A549 (cell line): ENCODE measurements around the gene DNAH8. TPM values are rescaled to one million over a fixed set of nuclear protein-coding genes. Genes with fewer than 3 reads are reported as not detected.
A peak's percentile ranks its signal among the peaks of the same experiment; 100 is the strongest.

Source experiments
- ATAC-seq, 2 experiments: fragments of 200-7000 bp in 1 of 2; fragments of >200 bp in 1 of 2; cut with Nextera tagmentation in 1 of 2; cut with Tn5 transposase in 1 of 2; 3 replicates each; pipeline versions ENCODE4 v1.8.0 to v1.9.1; 2018 to 2020; ENCODE audit warnings: mild to moderate bottlenecking in 1 of 2, moderate library complexity in 1 of 2
- CTCF ChIA-PET: fragments of 300-600 bp; sonication (Branson Sonifier 250); formaldehyde crosslinking; extraction: SDS; loops from one replicate; lab custom pipeline; 2021; ENCODE audit warnings: antibody characterized with exemption, inconsistent platforms; lab: Yijun Ruan, JAX
- POLR2A ChIA-PET: fragments of 350-600 bp; formaldehyde crosslinking; extraction: SDS; loops from one replicate; lab custom pipeline; 2021; ENCODE audit warnings: antibody characterized with exemption, inconsistent platforms; lab: Yijun Ruan, JAX
- DNase-seq, 2 experiments: peaks; one replicate each; pipeline versions ENCODE4 v3.0.0 to v3.0.0-alpha.2; 2011 to 2016; ENCODE audit warnings: low read depth in 1 of 2, low spot score in 1 of 2
- FAIRE-seq: peaks from 2 replicates; lab custom pipeline; 2011; peaks lifted over from hg19 to GRCh38; lab: Jason Lieb, UNC
- H3K27ac ChIP-seq, 2 experiments: fragments of >200 bp; sonication (Bioruptor Twin); formaldehyde crosslinking; 3 replicates each; pipeline ENCODE4 v1.5.1; 2016 to 2017
- H3K4me1 ChIP-seq: fragments of >200 bp; sonication (Bioruptor Twin); formaldehyde crosslinking; 3 replicates; pipeline ENCODE4 v1.6.1; 2016
- H3K4me2 ChIP-seq: fragments of >200 bp; sonication (Bioruptor Twin); formaldehyde crosslinking; 3 replicates; pipeline ENCODE4 v1.6.1; 2016
- H3K4me3 ChIP-seq: fragments of >200 bp; sonication (Bioruptor Twin); formaldehyde crosslinking; 3 replicates; pipeline ENCODE4 v1.5.1; 2016
- H3K9me3 ChIP-seq: fragments of >200 bp; sonication (Bioruptor Twin); formaldehyde crosslinking; 3 replicates; pipeline ENCODE4 v1.6.1; 2016
- ATOH8 ChIP-seq: fragments of 250-450 bp; sonication (Bioruptor Pico); IDR thresholded peaks from 2 replicates; pipeline ENCODE4 v1.5.0; 2020; ENCODE audit warnings: low read depth, mild to moderate bottlenecking, moderate library complexity
- CBX8 ChIP-seq: fragments of 200-600 bp; sonication (generic); IDR thresholded peaks from 2 replicates; pipeline ENCODE4 v1.6.1; 2016
- CHD2 ChIP-seq: fragments of 150-350 bp; IDR thresholded peaks from 2 replicates; pipeline ENCODE4 v1.6.1; 2014; ENCODE audit warnings: low read length; ENCODE audit not compliant: partially characterized antibody
- ELK1 ChIP-seq: fragments of 150-350 bp; IDR thresholded peaks from 2 replicates; pipeline ENCODE4 v1.6.1; 2014; ENCODE audit warnings: low read depth, mild to moderate bottlenecking, low read length
- EP300 ChIP-seq, 2 experiments: fragments of >200 bp; sonication (Bioruptor Twin); formaldehyde crosslinking; IDR thresholded peaks; 2 replicates in 1 of 2; 3 replicates in 1 of 2; pipeline ENCODE4 v1.6.1; 2016 to 2017
- FOSB ChIP-seq: fragments of 250-450 bp; sonication (Bioruptor Pico); IDR thresholded peaks from 2 replicates; pipeline ENCODE4 v1.5.0; 2020; ENCODE audit warnings: mild to moderate bottlenecking, moderate library complexity
- FOSL2 ChIP-seq, 2 experiments: fragments of 450-650 bp in 1 of 2; fragments of >200 bp in 1 of 2; sonication (Bioruptor Twin) in 1 of 2; formaldehyde crosslinking; IDR thresholded peaks; 2 replicates each; pipeline versions ENCODE4 v1.5.0 to v1.6.1; 2016 to 2020; ENCODE audit warnings: mild to moderate bottlenecking in 1 of 2, moderate library complexity in 1 of 2
- HDAC2 ChIP-seq: fragments of 200-600 bp; sonication (generic); IDR thresholded peaks from 2 replicates; pipeline ENCODE4 v1.6.1; 2016
- HEYL ChIP-seq: fragments of 250-450 bp; sonication (Bioruptor Pico); IDR thresholded peaks from 2 replicates; pipeline ENCODE4 v1.8.0; 2021; ENCODE audit warnings: mild to moderate bottlenecking, moderate library complexity
- HMGXB4 ChIP-seq: fragments of 250-450 bp; sonication (Bioruptor Pico); IDR thresholded peaks from 2 replicates; pipeline ENCODE4 v1.5.0; 2021; ENCODE audit warnings: mild to moderate bottlenecking, moderate library complexity, borderline replicate concordance
- HOXA7 ChIP-seq: fragments of 250-450 bp; sonication (Bioruptor Pico); IDR thresholded peaks from 2 replicates; pipeline ENCODE4 v1.5.0; 2020; ENCODE audit warnings: mild to moderate bottlenecking, moderate library complexity
- HOXB5 ChIP-seq: fragments of 250-450 bp; sonication (Bioruptor Pico); IDR thresholded peaks from 2 replicates; pipeline ENCODE4 v1.5.0; 2020; ENCODE audit warnings: mild to moderate bottlenecking, moderate library complexity
- KDM5A ChIP-seq: fragments of 200-600 bp; sonication (generic); IDR thresholded peaks from 2 replicates; pipeline ENCODE4 v1.6.1; 2016; ENCODE audit warnings: antibody characterized with exemption, mild to moderate bottlenecking
- MAFK ChIP-seq: fragments of 450-650 bp; IDR thresholded peaks from 2 replicates; pipeline ENCODE4 v1.6.1; 2014; ENCODE audit not compliant: partially characterized antibody
- MAZ ChIP-seq: fragments of 150-350 bp; IDR thresholded peaks from 2 replicates; pipeline ENCODE4 v1.6.1; 2014; ENCODE audit warnings: antibody characterized with exemption, low read depth, low read length, borderline replicate concordance
- NPAS2 ChIP-seq: fragments of 250-450 bp; sonication (Bioruptor Pico); IDR thresholded peaks from 2 replicates; pipeline ENCODE4 v1.8.0; 2022; ENCODE audit warnings: mild to moderate bottlenecking, moderate library complexity, borderline replicate concordance
- REST ChIP-seq: fragments of 200-600 bp; sonication (generic); IDR thresholded peaks from 2 replicates; pipeline ENCODE4 v1.6.1; 2016; ENCODE audit warnings: antibody characterized with exemption, mild to moderate bottlenecking, moderate library complexity
- RNF2 ChIP-seq: fragments of 200-600 bp; sonication (generic); IDR thresholded peaks from 2 replicates; pipeline ENCODE4 v1.6.1; 2016; ENCODE audit warnings: low read depth, mild to moderate bottlenecking, antibody characterized with exemption, moderate library complexity, borderline replicate concordance
- SMC3 ChIP-seq: fragments of >200 bp; sonication (Bioruptor Twin); formaldehyde crosslinking; IDR thresholded peaks from 3 replicates; pipeline ENCODE4 v1.6.1; 2018; ENCODE audit warnings: inconsistent platforms
- TFCP2L1 ChIP-seq: fragments of 250-450 bp; sonication (Bioruptor Pico); IDR thresholded peaks from 2 replicates; pipeline ENCODE4 v1.5.0; 2021; ENCODE audit warnings: mild to moderate bottlenecking
- TP53 ChIP-seq: fragments of 250-450 bp; sonication (Bioruptor Pico); IDR thresholded peaks from 2 replicates; pipeline ENCODE4 v1.5.0; 2021; ENCODE audit warnings: mild to moderate bottlenecking, moderate library complexity
- USF2 ChIP-seq: fragments of 450-650 bp; IDR thresholded peaks from 2 replicates; pipeline ENCODE4 v1.6.1; 2014; ENCODE audit warnings: antibody characterized with exemption
- ZNF302 ChIP-seq: fragments of 250-450 bp; sonication (Bioruptor Pico); IDR thresholded peaks from 2 replicates; pipeline ENCODE4 v1.9.0; 2021; ENCODE audit warnings: inconsistent platforms, mild to moderate bottlenecking, moderate library complexity
- WGBS: methylation state at CpG from one replicate; pipeline ENCODE4 v1.1.6; 2017; ENCODE audit errors: missing lambda C conversion rate; 5-methylcytosine and 5-hydroxymethylcytosine counted together
- polyA plus RNA-seq, 4 experiments: library from polyadenylated mRNA; depleted of rRNA in 3 of 4; stranded (reverse); fragments of >200 nt; fragmentation: RNase III in 1 of 4; extraction: RNeasy Plus Mini Kit Qiagen cat#74134 plus additional on column Dnase treatment in 1 of 4; gene quantifications; 2 replicates in 3 of 4; 3 replicates in 1 of 4; pipeline ENCODE4 v1.2.3, GENCODE V29; 2011 to 2017

DNAH8 gene
- polyA plus RNA-seq, 2 of the 4 experiments (the other 2 are of a cell fraction): not detected

- TF ChIP-seq HEYL (CRISPR knock-in tag): no peak
- no peak for TF ChIP-seq FOSB (CRISPR knock-in tag)
- no peak for TF ChIP-seq USF2
- no peak for TF ChIP-seq NPAS2 (CRISPR knock-in tag)
- no peak for TF ChIP-seq TFCP2L1
- TF ChIP-seq ATOH8 (CRISPR knock-in tag): no peak
- no peak for TF ChIP-seq TP53 (CRISPR knock-in tag)
Observed at GRCh38 chr6:38776515-38776914, 61.4 kb downstream of the DNAH8 start (continued).

- FAIRE-seq: no peak
- no peaks in the 10 kb centered on the region for H3K4me1 ChIP-seq
Observed at GRCh38 chr6:38779310-38780062, 64.4 kb downstream of the DNAH8 start.

GRCh38 chr6:38782616-38783015, 67.5 kb downstream of the DNAH8 start:
- ATAC-seq (no peak), FAIRE-seq (no peak), DNase-seq (no peak)
- H3K27ac ChIP-seq: no peak overlapping the region
- WGBS: 5% methylated on average over 2 of the region's 2 CpGs
- POLR2A ChIA-PET: no interaction called here
- H3K9me3 ChIP-seq: no peaks in the 10 kb centered on the region
- CTCF ChIA-PET: no interaction called here
- H3K4me3 ChIP-seq: no peak overlapping the region
- no peak overlapping the region for H3K4me2 ChIP-seq
- no peaks in the 10 kb centered on the region for H3K4me1 ChIP-seq
- no peak for TF ChIP-seq ELK1
- no peak for TF ChIP-seq EP300 (IDR thresholded peaks at IDR 0.05)
- no peak for TF ChIP-seq MAZ
- no peak for TF ChIP-seq HMGXB4 (CRISPR knock-in tag)
- no peak for TF ChIP-seq HOXB5 (CRISPR knock-in tag)
- no peak for TF ChIP-seq ZNF302 (CRISPR knock-in tag)
- no peak for TF ChIP-seq SMC3
- no peak for TF ChIP-seq FOSL2 (IDR thresholded peaks at IDR 0.05)
- TF ChIP-seq FOSL2 (CRISPR knock-in tag; IDR thresholded peaks at IDR 0.05): no peak
- TF ChIP-seq MAFK: no peak
- TF ChIP-seq CHD2: no peak
- TF ChIP-seq RNF2: no peak
- TF ChIP-seq HOXA7 (CRISPR knock-in tag): no peak
- no peak for TF ChIP-seq REST
- TF ChIP-seq KDM5A: no peak
- no peak for TF ChIP-seq HDAC2

More at GRCh38 chr6:38779310-38780062, 64.4 kb downstream of the DNAH8 start:
- H3K27ac ChIP-seq: no peak overlapping the region
- H3K9me3 ChIP-seq: no peaks in the 10 kb centered on the region
- ATAC-seq: no peak
- ChIA-PET POLR2A (no interaction called here), CTCF (interaction anchor here (0.6 kb wide), 1 partner anchor 481 kb away, joined by 3 read pairs; no protein-coding TSS in a partner anchor)
- H3K4me3 ChIP-seq: no peak overlapping the region
- H3K4me2 ChIP-seq: no peak overlapping the region
- WGBS: 12% methylated on average over 4 of the region's 4 CpGs
- no peak for DNase-seq
- TF ChIP-seq CBX8 (peak; percentile 80; the same call in 1 of the 2 replicates), RNF2 (peak; percentile 83; the same call in 1 of the 2 replicates), ATOH8 (CRISPR knock-in tag) (no peak)
